Left lung (tissue), 10 donors: Measurements from ENCODE around the gene CNTN4. TPM values are rescaled to one million over a fixed set of nuclear protein-coding genes. Genes with fewer than 3 reads are reported as not detected.

ENCODE experiments used
- ATAC-seq: fragments of 200-7000 bp; cut with Tn5 transposase; one replicate; pipeline ENCODE4 v1.9.1; 2020; ENCODE audit warnings: moderate library complexity
- DNase-seq, 4 donors: peaks; one replicate each; pipeline ENCODE4 v3.0.0-alpha.2; 2013 to 2020
- H3K27ac ChIP-seq, 2 donors: fragments of 200-600 bp; sonication (generic) in 1 of 2; one replicate each; pipeline versions ENCODE4 v1.5.0 to v1.8.0; 2020 to 2021
- H3K27me3 ChIP-seq, 2 donors: fragments of 200-600 bp; sonication (generic) in 1 of 2; one replicate each; pipeline versions ENCODE4 v1.5.0 to v1.8.0; 2020 to 2021
- H3K36me3 ChIP-seq, 2 donors: fragments of 200-600 bp; sonication (generic) in 1 of 2; one replicate each; pipeline versions ENCODE4 v1.5.0 to v1.8.0; 2020 to 2021
- H3K4me1 ChIP-seq, 2 donors: fragments of 200-600 bp; one replicate each; pipeline ENCODE4 v1.8.0; 2021
- H3K4me3 ChIP-seq, 2 donors: fragments of 200-600 bp; sonication (generic) in 1 of 2; one replicate each; pipeline versions ENCODE4 v1.5.0 to v1.8.0; 2020 to 2021; ENCODE audit warnings: mild to moderate bottlenecking in 1 of 2
- H3K9me3 ChIP-seq, 2 donors: fragments of 200-600 bp; sonication (generic) in 1 of 2; one replicate each; pipeline versions ENCODE4 v1.5.0 to v1.8.0; 2020 to 2021
- CTCF ChIP-seq, 2 donors: fragments of 200-600 bp; sonication (generic) in 1 of 2; IDR thresholded peaks; one replicate each; pipeline versions ENCODE4 v1.5.0 to v1.8.0; 2021; ENCODE audit warnings: antibody characterized with exemption in 2 of 2
- intact Hi-C, 2 donors: fragments of 100-400 bp; cut with DNase I; formaldehyde crosslinking; loops; one replicate each; pipeline versions ENCODE4 v1.11.2 to v1.14.2; 2022
- polyA plus RNA-seq, 6 donors: library from polyadenylated mRNA; unstranded; fragments of 120-200 nt; gene quantifications; one replicate each; pipeline ENCODE4 v1.2.1, GENCODE V29; 2013; ENCODE audit not compliant: insufficient read length in 6 of 6
- total RNA-seq, 2 donors: library from RNA; stranded (reverse); fragmentation: NEBNext Ultra II Directional; extraction: Animal tissue kit (Norgen Biotek cat#: 25700); gene quantifications; one replicate each; pipeline ENCODE4 v1.2.1, GENCODE V29; 2021
- donor health status: DM: no; HTN: yes; CAD: no.
- donor health status: DM: no; HTN: no; CAD: no.

Gene CNTN4
- total and polyA plus RNA-seq, 8 donors, result 5.9 to 10.4 (median 8.2) TPM

- DNase-seq, result no peak
- no peaks in the 10 kb centered on the region for H3K27me3 ChIP-seq
- no peak for ATAC-seq
- no peaks in the 10 kb centered on the region for H3K36me3 ChIP-seq
- H3K4me3 ChIP-seq, result no peak overlapping the region
- H3K9me3 ChIP-seq, result no peaks in the 10 kb centered on the region
- no peak overlapping the region for H3K27ac ChIP-seq
- TF ChIP-seq CTCF (IDR thresholded peaks at IDR 0.05), result no peak
- intact Hi-C loops, result no loop called here
- H3K4me1 ChIP-seq, result no peaks in the 10 kb centered on the region
Observed at GRCh38 chr3:2940062-2940461, 841.4 kb downstream of the CNTN4 start.

- H3K27ac ChIP-seq, result no peak overlapping the region
- intact Hi-C loops, result no loop called here
- H3K4me3 ChIP-seq, result no peak overlapping the region
- DNase-seq (no peak), ATAC-seq (no peak)
- no peaks in the 10 kb centered on the region for H3K4me1 ChIP-seq
- TF ChIP-seq CTCF (IDR thresholded peaks at IDR 0.05), result no peak
- H3K9me3 ChIP-seq, result no peaks in the 10 kb centered on the region
- no peaks in the 10 kb centered on the region for H3K27me3 ChIP-seq
- H3K36me3 ChIP-seq, result no peaks in the 10 kb centered on the region
Observed at GRCh38 chr3:2944628-2945027, 846.0 kb downstream of the CNTN4 start.

- no peak for DNase-seq
- no peaks in the 10 kb centered on the region for H3K4me1 ChIP-seq
- H3K27ac ChIP-seq, result no peak overlapping the region
- no peak overlapping the region for H3K4me3 ChIP-seq
- H3K27me3 ChIP-seq, result no peaks in the 10 kb centered on the region
- TF ChIP-seq CTCF (IDR thresholded peaks at IDR 0.05), result no peak
- no peak for ATAC-seq
- H3K9me3 ChIP-seq, result no peaks in the 10 kb centered on the region
- no peaks in the 10 kb centered on the region for H3K36me3 ChIP-seq
- intact Hi-C loops, result no loop called here
Observed at GRCh38 chr3:2945121-2945520, 846.5 kb downstream of the CNTN4 start.

GRCh38 chr3:2947536-2947935 lies 848.9 kb downstream of the CNTN4 start:
- H3K9me3 ChIP-seq, result no peaks in the 10 kb centered on the region
- no peak for TF ChIP-seq CTCF (IDR thresholded peaks at IDR 0.05)
- H3K4me3 ChIP-seq, result no peak overlapping the region
- no peak overlapping the region for H3K27ac ChIP-seq
- H3K27me3 ChIP-seq, result no peaks in the 10 kb centered on the region
- no peaks in the 10 kb centered on the region for H3K4me1 ChIP-seq
- ATAC-seq (no peak), DNase-seq (no peak)
- intact Hi-C loops, result no loop called here
- H3K36me3 ChIP-seq, result no peaks in the 10 kb centered on the region

GRCh38 chr3:2948882-2949281 lies 850.2 kb downstream of the CNTN4 start:
- intact Hi-C loops, result no loop called here
- Histone ChIP-seq H3K27me3 (no peaks in the 10 kb centered on the region), H3K27ac (no peak overlapping the region), H3K9me3 (no peaks in the 10 kb centered on the region), H3K4me3 (no peak overlapping the region), H3K4me1 (no peaks in the 10 kb centered on the region), H3K36me3 (no peaks in the 10 kb centered on the region)
- no peak for DNase-seq
- no peak for TF ChIP-seq CTCF (IDR thresholded peaks at IDR 0.05)
- no peak for ATAC-seq
